GM21786 (cell line): ENCODE data around the gene CX3CL1.
"Not testable (repeated sequence)": the region's sequence is repeated elsewhere in the genome, so short reads cannot be mapped to it uniquely, and the experiment has no call there.

ENCODE experiments used
- ATAC-seq: cut with Tn5 transposase; IDR thresholded peaks from one replicate; pipeline ENCODE4 v1.9.1; 2021; ENCODE audit not compliant: unreplicated experiment

The CX3CL1 gene

GRCh38 chr16:57356547-57356946 is 15.7 kb upstream of the CX3CL1 start:
- no peak for ATAC-seq

DNA sequence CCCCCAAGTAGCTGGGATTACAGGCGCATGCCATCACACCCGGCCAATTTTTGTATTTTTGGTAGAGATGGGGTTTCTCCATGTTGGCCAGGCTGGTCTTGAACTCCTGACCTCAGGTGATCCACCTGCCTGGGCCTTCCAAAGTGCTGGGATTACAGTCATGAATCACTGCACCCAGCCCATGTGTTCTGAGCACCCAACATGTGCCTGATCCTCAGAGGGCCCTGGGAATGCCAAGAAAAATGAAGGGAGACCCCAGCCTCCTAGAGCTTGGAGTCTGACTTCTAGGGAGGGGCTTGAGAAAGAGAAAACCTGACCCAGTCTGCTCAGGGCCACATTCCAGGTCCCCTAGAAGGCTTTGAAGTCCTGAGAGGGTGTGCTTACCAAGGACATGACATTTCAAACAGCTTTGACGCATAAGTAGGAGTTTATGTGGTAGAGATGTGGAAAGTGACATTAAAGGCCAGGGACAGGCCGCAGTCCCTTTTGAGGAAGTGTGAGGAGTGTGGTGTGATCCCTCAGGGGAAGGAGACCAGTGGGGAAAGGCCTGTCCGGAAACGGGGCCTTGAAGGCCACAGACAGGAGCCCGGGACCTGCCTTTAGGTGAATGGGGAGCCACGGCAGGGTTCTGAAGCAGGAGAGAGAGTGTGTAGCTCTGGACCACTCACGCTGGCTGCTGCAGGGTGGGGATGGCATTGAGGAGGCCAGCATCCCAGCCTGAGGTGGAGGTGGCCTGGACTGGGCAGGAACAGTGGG is 14.8 kb upstream of the CX3CL1 start:
- peak; percentile 53 for ATAC-seq

- ATAC-seq: no peak
Observed at GRCh38 chr16:57358086-57358420, 14.2 kb upstream of the CX3CL1 start.

- ATAC-seq: peak; percentile 52
Observed at GRCh38 chr16:57358527-57359095, 13.7 kb upstream of the CX3CL1 start, which contains the start of gene CCL22. CCL22 (plus strand) TSS chr16:57358783; CDS start chr16:57358817, 34 bp downstream.

GRCh38 chr16:57360321-57360935 is 11.9 kb upstream of the CX3CL1 start:
- no peak for ATAC-seq

DNA sequence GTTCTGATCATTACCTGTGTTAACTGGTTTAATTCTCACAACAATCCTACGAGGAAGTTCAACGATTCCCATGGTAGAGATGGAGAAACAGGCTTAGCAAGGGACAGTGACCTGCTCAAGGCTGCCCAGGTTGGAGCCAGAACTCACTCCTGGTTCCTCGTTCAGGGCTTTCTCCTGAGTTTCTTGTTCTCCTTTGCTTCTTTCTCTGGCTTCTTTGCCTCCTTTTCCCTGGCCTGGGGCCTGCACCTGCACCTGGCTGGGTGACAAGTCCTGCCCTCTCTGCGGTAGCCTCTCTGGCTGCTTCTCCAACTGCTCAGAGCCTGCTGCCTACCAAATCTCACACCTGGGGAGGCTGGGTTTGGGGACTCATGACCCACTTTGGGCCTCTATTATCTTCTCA is 10.9 kb upstream of the CX3CL1 start:
- no peak for ATAC-seq

GRCh38 chr16:57364143-57364542 is 8.1 kb upstream of the CX3CL1 start:
- ATAC-seq: no peak

DNA sequence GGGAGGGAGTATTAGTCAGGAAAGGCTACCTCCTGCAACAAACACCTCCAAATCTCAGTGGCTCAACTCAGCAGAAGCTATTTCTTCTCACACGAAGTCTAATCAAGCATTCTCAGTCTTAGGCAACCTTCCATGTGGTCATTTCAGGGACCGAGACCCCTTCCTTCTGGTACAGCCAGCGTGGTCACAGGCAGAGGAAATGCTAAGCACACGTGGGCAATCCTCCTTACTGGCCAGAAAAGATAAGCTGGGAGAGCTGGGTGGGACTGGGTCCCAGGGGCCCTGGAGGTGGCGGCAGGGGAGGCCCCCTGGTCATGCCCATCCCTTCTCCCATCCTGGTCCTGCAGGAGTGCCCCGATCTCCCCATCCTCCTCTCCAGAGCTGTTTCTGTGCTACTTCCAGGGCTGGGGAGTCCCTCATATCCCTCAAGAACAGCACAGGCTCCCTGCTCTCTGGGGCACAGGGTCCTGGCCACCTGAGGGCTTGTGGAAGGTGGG is 5.7 kb upstream of the CX3CL1 start:
- ATAC-seq: no peak

- ATAC-seq: no peak
Observed at GRCh38 chr16:57367116-57367752, 5.1 kb upstream of the CX3CL1 start.

GRCh38 chr16:57371494-57372371 is 557 bp upstream of the CX3CL1 start:
- ATAC-seq: no peak

DNA sequence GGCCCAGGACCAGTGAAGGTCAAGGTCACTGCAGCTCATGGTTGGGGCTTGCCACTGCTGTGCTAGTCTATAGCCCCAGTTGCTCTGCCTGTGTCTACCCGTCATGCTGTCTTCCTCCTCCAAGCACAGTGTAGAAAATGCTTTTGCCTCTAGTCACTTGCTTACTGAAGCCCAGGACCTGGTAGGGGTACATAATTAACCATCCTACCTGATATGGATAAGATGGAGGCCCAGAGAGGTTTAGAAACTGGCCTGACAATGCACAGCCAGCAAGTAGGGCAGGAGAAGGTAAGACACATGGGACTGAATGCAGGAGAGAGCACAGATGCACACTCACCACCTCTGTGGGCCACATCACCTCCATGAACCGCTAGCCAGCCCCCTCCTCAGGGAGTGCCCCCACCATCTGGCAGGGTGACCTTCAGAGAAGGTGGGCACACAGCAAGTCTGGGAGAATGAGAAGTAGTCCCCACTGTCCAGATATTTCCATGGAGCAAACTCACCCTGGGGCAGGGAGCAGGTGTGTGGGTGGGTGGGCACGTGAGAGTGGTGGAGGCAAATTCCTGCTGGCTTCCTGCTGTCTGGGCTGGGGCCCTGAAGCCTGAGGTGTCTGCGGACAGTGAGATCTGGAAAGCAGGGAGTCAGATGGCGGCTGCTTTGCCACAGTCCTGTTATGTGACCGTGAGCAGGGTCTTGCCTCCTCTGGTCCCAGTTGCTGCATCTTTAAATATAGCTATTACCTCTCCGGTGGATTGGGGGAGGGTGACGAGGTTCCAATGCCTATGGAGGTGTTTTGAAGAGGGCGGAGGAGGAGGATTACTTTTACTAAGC is 1.0 kb downstream of the CX3CL1 start:
- ATAC-seq: no peak

DNA sequence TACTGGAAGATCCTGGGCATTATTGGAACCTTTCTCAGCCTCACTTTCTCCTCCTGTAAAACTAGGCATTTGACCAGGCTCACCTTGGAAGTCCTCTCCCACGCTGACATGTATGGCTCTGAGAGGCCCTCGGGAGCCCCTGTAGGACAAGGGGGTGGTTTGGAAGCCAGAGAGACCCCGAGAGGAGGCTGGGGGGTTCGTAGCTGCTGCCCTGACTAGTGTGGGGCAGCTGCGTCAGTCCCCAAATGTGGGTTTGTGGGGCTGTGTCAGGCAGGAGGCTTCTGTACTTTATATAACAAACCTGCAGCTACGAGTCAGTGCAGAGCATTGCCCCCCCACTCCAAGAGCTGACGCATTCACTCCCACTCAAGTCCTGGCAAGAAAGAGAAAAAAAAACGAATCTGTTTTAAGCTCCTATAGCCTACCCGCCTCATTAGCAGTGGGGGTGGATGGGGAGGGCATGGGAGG is 1.8 kb downstream of the CX3CL1 start:
- ATAC-seq: no peak

GRCh38 chr16:57374925-57375465 is 2.7 kb downstream of the CX3CL1 start:
- ATAC-seq: not testable (repeated sequence)

DNA sequence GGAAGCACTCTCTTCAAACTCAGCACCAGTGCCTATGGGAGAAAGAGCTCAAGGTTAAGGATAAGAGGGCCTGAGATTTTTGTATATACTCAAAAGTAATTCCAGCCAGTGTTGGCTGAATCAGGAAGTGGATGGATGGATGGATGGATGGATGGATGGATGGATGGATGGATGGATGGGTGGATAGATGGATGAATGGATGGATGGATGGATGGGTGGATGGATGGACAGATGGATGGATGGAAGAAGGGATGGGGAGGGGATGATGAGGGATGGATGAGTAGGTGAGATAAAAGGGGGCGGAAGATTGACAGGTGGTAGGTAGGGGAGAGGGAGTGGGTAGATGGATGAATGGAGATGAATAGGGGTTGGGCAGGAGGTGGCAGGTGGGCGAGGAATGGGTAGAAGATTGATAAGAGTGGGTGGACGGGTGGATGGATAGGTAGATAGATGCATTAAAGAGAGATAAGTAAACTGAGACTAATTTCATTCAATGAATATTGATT is 4.1 kb downstream of the CX3CL1 start:
- no peak for ATAC-seq

DNA sequence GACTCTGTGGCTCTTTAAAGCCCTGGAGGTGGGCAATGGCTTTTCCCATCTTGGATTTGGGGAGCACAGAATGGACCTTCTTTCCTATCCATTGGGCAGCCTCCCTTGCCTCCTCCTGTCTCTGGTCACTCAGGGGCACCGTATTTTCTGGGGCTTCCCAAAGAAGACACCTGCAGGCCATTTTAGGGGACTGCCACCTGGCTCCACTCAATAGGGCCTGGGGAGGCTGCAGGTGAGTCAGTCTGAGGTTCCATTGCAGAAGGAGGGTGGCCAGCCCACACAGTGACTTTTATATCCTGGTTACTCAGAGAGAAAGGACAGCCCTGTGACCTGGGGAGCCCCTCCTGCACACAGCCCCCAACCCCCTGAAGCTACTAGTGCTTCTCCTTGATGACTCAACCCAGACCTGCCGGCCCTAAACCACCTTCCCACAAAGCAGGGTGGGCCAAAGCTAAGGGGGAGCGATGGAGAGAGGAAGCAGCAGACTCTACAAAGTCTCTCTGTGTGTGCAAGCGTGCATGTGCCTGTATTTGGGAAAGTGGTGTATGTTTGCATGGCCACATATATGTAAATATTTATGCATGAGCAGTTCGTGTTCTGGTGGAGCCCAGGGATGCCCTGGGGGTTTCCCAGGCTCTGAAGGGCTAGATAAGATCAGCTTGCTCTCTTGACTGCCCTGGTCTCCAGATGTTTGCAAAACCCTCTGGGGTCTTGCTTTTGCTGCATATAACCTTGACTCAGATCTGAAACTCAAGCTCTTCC is 5.0 kb downstream of the CX3CL1 start:
- ATAC-seq: peak; percentile 71

DNA sequence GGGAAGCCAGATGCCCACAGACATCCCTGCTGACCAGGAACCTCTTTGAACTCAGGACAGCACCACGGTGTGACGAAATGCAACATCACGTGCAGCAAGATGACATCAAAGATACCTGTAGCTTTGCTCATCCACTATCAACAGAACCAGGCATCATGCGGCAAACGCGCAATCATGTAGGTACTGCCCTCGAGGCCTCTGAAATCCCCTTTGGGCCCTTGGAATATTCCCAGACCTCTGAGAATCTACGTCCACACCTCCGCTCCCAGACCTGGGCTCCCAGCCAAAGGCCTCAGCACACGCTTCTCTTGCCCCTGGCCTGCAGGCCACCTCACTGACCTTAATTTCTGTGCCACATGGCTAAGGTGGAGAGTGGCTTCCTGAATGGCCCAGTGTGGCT is 7.3 kb downstream of the CX3CL1 start:
- ATAC-seq: no peak

DNA sequence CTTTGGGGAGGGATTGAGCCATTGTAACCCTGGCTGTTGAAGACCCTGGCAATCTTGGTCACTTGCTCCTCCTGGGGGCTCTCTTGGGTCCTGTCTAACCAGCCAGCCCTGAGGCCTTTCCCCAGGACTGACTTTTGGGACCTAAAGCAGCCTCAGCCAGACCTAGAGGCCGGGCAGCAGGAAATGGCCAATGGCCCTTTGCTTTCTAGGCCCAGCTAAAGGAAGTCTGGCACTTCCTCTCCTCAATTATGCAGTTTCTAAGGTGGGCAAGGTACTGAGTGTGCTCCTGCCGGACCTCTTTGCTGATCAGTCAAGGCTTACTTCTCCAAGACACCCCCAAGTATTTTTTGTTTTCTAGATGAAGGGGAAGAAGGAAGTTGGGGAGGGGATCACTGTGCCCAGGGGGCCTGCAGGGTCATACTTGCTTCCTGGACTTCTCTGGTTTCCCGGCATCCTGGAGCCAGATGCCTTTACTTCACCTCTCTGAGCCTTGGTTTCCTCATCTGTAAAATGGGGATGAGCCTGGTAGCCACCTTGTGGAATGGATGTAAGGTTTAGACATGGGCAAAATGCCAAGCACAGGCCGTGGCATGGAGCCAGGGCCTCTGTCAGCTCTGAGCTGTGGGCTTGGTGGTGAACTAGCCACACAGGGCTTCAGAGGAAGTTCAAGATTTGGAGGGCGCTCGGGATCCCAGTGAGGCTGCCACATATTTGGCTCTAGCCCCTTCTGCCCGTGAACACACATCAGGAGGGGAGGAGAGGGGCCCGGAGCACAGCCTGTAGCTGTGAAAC is 8.6 kb downstream of the CX3CL1 start:
- no peak for ATAC-seq
